Tongue (tissue), 2 donors: ENCODE measurements around the gene TARDBP. TPM values are rescaled to one million over a fixed set of nuclear protein-coding genes. Genes with fewer than 3 reads are reported as not detected.
"Not testable (repeated sequence)": the region's sequence is repeated elsewhere in the genome, so short reads cannot be mapped to it uniquely, and the experiment has no call there.

ENCODE experiments used
- DNase-seq: peaks from one replicate; pipeline ENCODE4 v3.0.0-alpha.2; 2015
- total RNA-seq: library from RNA; depleted of rRNA; stranded (reverse); fragments of >200 nt; gene quantifications from one replicate; pipeline ENCODE4 v1.2.3, GENCODE V29; 2014

The TARDBP gene
- total RNA-seq, result 218 TPM

DNA sequence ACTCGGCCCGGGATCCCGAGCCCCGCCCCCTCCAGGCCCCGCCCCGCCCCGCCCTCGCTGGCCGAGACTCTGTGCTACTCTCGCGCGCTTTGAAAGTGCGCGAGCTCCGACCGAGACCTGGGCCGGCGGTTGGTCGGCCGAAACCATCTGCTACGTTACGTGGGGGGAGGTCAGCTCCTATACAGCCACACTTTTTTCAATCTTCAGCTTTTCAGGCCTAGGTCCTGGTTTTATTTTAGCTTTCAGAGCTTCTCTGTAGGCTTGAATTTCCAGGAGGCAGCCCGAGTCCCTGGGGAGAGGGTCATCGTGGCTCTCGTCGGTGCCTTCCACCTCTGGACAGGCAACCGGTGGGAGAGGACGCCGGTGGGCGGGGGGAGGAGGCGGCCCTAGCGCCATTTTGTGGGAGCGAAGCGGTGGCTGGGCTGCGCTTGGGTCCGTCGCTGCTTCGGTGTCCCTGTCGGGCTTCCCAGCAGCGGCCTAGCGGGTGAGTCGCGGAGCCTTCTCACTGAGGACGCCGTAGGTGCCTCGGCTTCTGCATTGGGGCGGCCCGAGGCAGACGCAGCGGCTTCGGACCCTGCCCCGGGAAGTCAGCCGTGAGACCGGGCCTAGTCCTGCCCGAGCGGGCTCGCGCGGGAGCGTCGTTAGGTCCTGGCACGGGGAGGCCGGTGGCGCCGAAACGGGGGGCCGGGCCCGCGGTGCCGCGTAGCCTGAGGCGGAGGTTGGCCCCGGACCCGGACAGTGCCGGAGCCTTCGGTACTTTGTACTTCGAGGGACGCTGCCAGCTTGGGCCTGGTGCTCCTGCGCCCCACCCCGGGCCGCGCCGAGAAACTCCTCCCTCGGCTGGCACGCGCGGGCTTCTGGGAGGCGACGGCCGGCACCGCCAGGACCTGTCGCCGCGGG is at the start of gene TARDBP:
Gene TARDBP (plus strand): TSS at position 395 of the 900 bp plus-strand sequence. CDS start 1,074 bp downstream, outside the sequence.
- DNase-seq, result peak; percentile 96

DNA sequence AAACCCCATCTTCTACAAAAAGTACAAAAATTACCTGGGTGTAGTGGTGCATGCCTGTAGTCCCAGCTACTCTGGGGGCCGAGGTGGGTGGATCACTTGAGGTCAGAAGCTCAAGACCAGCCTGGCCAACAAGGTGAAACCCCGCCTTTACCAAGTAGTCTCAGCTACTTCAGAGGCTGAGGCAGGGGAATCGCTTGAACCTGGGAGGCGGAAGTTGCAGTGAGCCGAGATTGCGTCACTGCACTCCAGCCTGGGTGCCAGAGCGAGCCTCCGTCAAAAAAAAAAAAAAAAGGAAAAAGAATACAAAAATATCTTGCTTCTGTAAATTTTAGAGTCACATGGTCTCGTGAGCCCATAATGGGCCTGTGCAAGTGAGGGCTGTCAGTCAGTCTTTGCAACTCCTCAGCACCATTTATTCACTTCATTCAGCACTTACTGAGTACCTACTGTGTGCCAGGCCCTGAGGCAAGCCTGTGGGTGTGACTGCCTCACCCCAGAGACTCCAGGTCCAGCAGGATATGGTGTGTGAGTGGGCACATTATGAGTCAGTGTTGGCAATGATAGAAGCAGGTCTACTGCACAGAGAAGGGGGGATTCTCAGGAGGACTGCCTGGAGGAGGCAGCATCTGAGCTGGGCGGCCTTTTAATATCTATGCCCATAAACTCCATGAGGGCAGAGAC is 46.8 kb upstream of the TARDBP start:
- DNase-seq, result no peak

DNA sequence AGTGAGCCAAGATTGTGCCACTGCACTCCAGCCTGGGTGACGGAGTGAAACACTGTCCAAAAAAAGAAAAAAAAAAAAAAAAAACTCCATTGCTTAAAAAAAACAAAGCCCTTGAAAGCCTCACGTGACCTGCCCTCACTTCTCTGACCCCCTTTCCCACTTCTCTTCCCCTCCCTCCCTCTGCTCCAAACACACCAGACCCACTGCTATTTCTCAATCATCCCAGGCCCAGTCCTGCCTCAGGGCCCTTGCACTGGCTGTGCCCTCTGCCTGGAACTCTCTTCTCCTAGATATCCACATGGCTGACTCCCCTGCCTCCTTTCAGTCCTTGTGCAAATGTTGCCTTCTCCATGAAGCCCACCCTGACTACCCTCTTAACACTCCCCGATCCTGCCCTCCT is 45.4 kb upstream of the TARDBP start:
- no peak for DNase-seq

DNA sequence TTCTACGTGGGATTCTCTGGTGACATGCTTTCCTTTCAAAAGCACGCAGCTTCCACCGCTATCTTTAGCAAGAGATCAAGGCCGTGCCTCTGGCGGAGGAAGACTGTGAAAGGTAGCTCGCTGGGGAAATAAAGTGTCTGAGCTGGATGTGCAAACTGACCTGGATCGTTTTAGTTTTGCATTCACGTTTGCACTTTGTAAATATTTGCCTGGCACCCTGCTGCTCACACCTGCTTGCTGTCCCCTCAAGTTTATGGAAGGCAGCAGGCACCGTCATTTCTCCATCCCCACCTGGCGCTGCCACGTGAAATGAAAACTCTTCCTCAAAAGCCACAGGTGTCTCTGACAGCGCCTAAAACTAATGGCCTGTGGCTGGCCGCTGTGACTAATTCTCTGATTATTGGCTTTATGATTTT is 44.0 kb upstream of the TARDBP start:
- no peak for DNase-seq

DNA sequence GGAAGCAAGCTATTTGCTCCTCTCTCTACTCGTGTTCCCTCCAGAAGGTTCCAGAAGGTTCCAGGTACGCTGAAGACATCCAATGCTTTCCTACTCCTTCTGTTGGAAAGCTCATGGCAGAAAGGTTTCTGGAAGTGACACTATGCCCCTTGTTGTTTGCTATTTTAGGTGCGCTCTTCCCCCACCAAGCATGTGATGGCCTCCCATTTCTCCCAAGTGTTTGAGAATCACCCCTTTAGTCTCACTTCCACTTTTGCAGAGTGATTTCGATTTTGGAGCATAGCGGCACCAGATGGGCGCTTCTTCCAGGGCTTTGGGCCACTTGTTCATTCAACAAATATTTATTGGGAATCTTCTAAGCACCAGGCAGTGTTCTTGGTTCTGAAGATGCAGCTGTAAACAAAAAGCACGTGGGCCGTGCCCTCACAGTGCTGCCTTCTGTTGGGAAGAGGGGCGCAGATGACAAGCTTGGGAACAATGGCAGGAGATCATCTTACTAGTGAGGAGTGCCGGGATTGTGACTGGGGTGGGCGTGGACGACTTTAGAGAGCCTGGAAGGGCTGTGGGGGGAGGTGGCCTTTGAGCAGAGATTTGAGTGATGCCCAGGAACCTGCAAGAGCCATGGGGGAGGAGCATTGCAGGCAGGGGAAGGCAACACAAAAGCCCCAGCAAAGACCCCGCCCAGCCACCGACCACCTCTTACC is 43.0 kb upstream of the TARDBP start:
- DNase-seq, result no peak

DNA sequence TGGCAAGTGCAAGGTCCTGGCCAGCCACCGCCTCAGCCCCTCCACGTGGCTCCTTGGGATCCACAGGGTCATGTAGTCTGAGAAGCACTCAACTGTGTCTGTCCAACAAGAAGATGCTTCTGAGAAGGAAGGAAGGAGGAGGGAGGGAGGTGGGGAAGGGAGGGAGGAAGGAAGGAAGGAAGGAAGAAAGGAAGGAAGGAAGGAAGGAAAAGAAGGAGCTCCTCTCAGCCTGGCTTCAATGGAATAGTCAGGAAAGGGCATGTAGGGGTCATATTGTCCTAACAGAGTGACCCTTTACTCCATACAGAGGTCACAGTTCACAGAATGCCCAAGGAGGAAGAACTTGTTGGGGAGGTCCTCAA is 42.5 kb upstream of the TARDBP start:
- no peak for DNase-seq

- DNase-seq, result peak; percentile 88
Observed at GRCh38 chr1:10973552-10973951, 38.9 kb upstream of the TARDBP start.

DNA sequence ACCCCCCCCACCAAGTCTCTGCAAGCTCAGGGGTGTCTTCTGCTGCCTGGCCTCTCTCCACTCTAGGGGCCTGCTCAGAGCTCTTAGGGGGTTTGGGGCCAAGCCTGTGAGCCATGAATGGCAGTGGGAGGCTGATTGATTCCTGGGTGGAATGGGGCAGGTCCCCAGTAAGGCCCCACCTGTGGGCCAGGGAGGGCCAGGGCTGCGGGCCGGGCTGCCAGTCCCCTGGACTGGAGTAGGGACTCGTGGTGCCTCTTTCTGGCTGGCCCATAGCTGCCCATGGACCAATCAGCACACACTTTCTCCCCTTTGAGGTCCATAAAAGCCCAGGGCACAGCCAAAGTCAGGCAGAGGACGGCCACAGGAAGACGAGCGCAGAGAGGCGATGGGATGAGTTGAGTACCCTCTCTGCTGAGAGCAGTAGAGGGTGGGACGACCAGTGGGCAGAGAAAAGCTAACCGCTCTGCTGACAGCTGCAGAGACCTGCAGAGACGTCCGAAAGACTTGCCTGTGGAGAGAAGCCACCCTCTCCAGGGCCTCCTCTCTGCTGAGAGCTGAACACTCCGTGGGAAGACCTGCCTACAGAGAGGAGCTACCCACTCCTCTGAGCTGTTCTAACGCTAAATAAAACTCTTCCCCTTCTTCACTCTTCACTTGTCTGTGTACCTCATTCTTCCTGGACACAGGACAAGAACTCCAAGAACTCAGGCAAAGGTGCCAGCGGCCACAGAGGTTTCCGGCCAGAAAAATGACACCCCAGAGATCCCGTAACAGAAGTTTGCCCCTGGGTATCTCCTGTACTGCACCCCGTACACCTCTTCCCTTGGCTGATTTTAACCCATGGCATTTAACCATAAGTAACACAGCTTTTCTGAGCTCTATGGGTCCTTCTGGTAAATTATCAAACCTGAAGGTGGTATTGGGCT is 38.2 kb upstream of the TARDBP start:
- no peak for DNase-seq

DNA sequence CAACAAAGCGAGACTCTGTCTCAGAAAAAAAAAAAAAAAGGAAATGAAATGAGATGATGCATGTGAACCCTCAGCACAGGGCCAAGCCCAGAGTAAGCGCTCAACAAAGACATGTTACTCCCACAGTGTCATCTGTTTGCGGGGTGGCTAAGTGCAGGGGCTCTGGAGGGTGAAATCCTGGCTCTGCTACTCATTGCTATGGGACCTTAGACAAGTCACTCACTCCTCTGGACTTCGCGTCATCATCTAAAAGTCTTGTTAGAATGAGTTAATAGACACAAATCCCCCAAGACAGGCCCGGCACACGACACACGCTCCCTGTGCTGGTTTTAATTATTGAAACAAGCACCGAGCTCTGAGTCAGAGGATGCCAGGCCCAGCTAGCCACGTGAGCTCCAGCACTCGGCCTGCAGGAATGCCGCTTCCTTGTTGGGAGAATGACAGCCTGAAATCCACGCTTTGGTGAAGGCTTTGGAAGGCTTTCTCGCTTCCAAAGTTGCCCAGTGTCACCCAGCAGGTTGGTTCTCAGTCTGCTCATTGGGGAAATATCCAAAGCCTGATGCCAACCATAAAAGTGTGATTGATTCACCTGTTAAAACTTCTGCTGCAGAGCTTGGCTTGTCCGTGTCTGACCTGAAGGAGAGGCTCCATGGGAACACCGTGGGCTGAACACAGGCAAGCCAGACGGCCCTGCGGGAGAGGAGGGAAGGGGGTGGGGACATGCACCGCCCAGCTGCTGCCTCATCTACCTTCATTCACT is 36.7 kb upstream of the TARDBP start:
- DNase-seq, result no peak

- no peak for DNase-seq
Observed at GRCh38 chr1:10978719-10979118, 33.7 kb upstream of the TARDBP start.

DNA sequence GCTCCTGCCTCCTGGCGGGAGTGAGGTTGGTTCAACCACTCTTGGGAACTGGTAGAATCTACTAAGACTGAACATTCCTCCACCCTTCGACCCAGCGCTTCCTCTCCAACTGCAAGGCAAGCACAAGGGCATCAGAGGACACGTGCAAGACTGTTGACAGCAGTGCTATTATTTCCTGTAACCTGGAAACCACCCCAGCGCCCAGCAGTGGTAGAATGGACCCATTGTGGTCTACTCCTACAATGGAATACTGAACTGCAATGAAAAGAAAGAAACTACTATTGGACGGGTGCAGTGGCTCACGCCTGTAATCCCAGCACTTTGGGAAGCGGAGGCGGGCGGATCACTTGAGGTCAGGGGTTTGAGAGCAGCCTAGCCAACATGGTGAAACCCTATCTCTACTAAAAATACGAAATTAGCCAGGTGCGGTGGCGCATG is 33.0 kb upstream of the TARDBP start:
- DNase-seq, result peak; percentile 57

DNA sequence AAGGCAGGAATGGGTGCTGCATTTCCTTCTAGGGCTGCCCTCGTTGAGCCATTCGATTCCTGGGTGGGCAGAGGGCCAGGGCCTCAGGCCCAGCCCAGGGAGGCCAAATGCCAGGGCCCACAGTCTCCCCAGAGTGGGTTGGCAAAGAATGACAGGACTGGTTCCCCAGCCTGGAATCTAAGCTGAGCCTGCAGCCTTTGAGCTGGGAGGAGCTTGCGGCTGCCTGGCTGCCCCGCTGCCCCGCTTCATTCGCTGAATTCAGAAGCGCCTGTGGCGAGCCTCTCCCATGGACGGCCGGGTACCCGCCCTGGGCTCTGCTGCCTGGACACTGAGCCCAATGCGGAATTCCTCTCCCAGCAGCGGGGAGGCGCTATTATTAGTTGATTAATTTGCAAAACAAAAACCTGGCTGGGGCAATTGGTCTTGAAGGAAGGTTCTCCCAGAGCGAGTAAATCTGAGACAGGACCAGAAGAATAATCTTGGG is 32.3 kb upstream of the TARDBP start:
- peak; percentile 83 for DNase-seq

DNA sequence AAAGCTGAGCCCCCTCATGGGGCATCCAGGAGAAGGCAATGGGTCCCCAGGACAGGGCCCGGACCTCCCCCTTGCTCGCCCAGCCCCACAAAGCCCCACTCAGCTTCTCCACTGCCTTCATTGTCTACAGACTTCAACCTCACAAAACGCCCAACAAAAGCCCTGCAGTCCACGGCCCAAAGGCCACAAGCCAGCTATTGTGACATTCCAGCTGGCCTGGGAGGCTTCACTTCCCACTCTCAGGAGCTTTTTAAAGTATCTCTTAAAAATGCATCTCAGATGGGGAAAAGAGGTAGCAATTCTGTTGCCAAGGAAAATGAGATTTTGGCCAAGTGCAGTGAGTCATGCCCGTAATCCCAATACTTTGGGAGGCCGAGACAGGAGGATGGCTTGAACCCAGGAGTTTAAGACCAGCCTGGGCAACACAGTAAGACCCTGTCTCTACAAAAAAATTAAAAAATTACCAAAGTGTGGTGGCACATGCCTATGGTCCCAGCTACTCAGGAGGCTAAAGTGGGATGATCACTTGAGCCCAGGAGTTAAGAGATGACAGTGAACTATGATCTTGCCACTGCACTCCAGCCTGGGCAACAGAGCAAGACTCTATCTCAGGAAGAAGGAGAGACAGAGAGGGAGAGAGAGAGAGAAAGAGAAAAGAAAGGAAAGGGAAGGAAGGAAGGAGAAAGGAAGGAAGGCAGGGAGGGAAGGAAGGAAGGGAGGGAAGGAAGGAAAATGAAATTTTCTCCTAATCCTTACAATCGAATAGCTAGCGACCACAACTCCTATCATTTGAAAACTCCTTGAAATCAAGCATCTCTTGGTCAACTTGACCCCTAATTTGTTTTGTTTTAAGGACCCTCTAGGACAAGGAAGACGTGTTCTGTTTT is 31.4 kb upstream of the TARDBP start:
- no peak for DNase-seq

- DNase-seq, result no peak
Observed at GRCh38 chr1:10986525-10986890, 25.9 kb upstream of the TARDBP start.

DNA sequence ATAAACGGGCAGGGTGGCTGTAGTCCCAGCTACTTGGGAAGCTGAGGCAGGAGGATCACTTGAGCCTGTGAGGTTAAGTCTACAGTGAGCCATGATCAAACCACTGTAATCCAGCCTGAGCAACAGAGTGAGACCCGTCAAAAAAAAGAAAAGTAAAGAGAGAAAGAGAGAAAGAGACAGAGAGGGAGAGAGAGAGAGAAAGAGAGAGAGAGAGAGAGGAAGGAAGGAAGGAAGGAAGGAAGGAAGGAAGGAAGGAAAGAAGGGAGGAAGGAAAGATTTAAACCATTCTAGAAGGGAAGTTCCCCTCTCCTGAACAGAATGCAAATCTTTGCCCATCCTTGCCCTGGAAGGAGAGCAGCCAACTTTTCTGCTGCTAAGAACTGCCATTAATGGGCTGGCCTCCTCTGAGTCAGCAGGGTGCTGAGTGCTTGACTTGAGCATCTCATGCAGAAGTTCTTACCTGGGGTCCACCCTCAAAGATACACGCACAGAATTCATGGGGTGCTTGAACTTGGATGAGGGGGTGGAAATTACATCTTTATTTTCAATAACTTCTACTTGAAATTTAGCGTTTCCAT is 24.5 kb upstream of the TARDBP start:
- no peak for DNase-seq

DNA sequence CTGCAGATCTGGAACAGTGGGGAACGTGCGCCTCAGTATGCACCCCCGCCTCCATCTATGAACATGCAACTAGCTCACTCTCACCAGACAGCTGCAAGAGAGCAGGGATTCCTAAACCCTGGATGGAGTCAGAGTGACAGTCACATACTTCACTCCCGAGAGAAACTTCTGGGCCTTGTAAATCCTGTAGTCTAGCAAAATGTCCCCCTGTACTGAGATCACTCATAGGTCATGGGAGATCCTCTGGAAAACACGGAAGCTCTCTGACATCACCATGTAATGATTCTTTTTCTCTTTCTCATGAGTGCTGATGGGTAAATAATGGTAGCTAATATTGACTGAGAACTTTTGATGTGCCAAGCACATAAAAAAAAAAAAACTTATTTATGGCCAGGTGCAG is 23.4 kb upstream of the TARDBP start:
- no peak for DNase-seq

DNA sequence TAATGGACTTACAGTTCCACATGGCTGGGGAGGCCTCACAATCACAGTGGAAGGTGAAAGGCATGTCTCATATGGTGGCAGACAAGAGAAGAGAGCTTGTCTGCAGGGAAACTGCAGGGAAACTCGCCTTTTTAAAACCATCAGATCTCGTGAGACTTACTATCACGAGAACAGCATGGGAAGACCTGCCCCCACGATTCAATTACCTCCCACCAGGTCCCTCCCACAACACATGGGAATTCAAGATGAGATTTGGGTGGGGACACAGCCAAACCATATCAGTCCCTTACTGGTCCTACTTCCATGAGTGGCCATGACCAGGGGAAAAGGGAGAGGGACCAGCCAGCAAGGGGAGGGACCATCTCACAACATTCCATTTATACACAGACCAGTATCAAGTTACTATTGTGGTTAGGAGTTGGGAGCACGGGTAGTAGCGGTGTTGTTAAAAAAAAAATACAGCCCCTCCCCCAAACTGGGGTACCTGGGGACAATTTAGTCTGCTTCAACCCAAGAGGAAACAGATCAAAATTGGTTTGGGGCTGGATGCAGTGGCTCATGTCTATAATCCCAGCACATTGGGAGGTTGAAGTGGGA is 22.4 kb upstream of the TARDBP start:
- not testable (repeated sequence) for DNase-seq

DNA sequence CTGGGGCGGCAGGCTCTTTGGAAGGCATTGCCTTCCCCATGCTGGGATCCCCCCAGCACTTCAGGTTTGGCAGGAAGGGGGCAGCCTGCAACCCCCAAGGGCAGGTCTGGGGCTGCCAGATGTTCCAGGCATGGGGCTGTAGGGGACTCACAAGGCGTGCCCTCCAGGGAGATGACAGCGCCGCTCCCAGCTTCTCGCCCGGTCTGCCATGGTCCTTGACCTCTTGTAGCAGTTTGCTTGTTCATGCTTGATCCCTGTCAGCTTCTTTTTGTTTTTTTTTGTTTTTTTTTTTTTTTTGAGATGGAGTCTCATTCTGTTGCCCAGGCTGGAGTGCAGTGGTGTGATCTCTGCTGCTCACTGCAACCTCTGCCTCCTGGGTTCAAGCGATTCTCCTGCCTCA is 21.6 kb upstream of the TARDBP start:
- no peak for DNase-seq

- not testable (repeated sequence) for DNase-seq
Observed at GRCh38 chr1:10992004-10992403, 20.4 kb upstream of the TARDBP start.
